ENCODE data around the gene CD34. TPM values are rescaled to one million over a fixed set of nuclear protein-coding genes. Genes with fewer than 3 reads are reported as not detected.

The CD34 gene
- total RNA-seq, 1 donor from 2014 or later: not detected

- peak; percentile 5 for TF ChIP-seq CTCF (conservative IDR thresholded peaks at IDR 0.05; ENCODE audit: low read depth, low read length)
- H3K4me3 ChIP-seq (ENCODE audit: low read depth, low read length): no peak overlapping the region
- no peak for DNase-seq (ENCODE audit: low read depth)
Observed at GRCh38 chr1:207893737-207894582, 17.0 kb downstream of the CD34 start.

GRCh38 chr1:207892764-207893163 lies 18.2 kb downstream of the CD34 start:
- no peak for DNase-seq (ENCODE audit: low read depth)
- H3K4me3 ChIP-seq (ENCODE audit: low read depth, low read length): no peak overlapping the region
- TF ChIP-seq CTCF (conservative IDR thresholded peaks at IDR 0.05; ENCODE audit: low read depth, low read length): no peak

GRCh38 chr1:207891148-207891547 lies 19.8 kb downstream of the CD34 start:
- no peak for DNase-seq (ENCODE audit: low read depth)
- no peak overlapping the region for H3K4me3 ChIP-seq (ENCODE audit: low read depth, low read length)
- TF ChIP-seq CTCF (conservative IDR thresholded peaks at IDR 0.05; ENCODE audit: low read depth, low read length): no peak

- peak; percentile 92 for DNase-seq (ENCODE audit: low read depth)
- TF ChIP-seq CTCF (conservative IDR thresholded peaks at IDR 0.05; ENCODE audit: low read depth, low read length): no peak
- H3K4me3 ChIP-seq (ENCODE audit: low read depth, low read length): peak overlapping the region; percentile 9
Observed at GRCh38 chr1:207890136-207890738, 20.7 kb downstream of the CD34 start.

- DNase-seq (ENCODE audit: low read depth): no peak
- no peak overlapping the region for H3K4me3 ChIP-seq (ENCODE audit: low read depth, low read length)
- peak; percentile 15 for TF ChIP-seq CTCF (conservative IDR thresholded peaks at IDR 0.05; ENCODE audit: low read depth, low read length)
Observed at GRCh38 chr1:207888652-207889051, 22.3 kb downstream of the CD34 start.

- DNase-seq (ENCODE audit: low read depth): no peak
- no peak for TF ChIP-seq CTCF (conservative IDR thresholded peaks at IDR 0.05; ENCODE audit: low read depth, low read length)
- no peak overlapping the region for H3K4me3 ChIP-seq (ENCODE audit: low read depth, low read length)
Observed at GRCh38 chr1:207887542-207888201, 23.3 kb downstream of the CD34 start.

Data from epithelial cell of proximal tubule (primary cell).